ENCODE results near the gene GID4. TPM values are rescaled to one million over a fixed set of nuclear protein-coding genes. Genes with fewer than 3 reads are reported as not detected.
A peak's percentile ranks its signal among the peaks of the same experiment; 100 is the strongest.

The GID4 gene
- total RNA-seq: 10 to 100 TPM in 1 of 2 donors, 1 to 10 TPM in 1; 3.6 to 20.4 TPM

DNA sequence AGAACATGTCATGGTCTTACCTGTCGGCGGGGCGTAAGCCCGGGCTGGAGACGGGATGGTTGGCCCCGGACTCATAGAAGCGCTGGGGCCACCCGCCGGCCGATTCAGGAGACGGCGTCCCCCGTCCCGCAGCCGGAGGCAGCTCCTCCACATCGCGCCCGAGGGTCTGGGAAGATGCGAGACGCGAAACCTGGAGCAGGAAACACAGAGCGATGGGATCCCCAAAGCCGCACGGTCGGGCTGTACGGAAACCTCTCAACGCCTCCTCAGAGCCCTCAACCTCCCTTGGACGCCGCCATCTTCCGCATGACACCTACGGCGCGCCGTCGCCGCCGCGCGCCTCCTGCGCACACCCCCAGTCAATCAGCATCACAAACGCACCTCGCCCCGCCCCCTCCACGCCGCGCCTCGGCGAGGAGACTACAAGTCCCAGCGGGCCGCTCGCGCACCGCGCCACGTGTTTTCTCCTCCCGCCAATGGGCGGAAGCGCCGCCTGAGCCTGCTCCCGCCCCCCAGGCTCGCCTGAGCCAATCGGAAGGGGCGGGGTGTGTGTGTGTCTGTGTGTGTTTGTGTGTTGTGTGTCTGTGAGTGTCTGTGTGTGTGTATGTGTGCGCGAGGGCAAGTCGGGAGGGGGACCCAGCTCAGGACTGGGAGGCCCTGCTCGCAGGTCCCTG is at the start of gene GID4, which contains the start of gene ATPAF2:
Gene GID4, plus strand, starts transcription at position 548 of the 674 bp plus-strand sequence. Its CDS starts 57 bp downstream, at position 605.
Gene ATPAF2, minus strand, starts transcription at position 308 of the 674 bp plus-strand sequence. Its CDS starts 155 bp downstream, at position 153.
- TF ChIP-seq POLR2A (IDR thresholded peaks at IDR 0.05): peak in 2 of 3 donors; percentile 63 to 64
- TF ChIP-seq, protein P1, sequence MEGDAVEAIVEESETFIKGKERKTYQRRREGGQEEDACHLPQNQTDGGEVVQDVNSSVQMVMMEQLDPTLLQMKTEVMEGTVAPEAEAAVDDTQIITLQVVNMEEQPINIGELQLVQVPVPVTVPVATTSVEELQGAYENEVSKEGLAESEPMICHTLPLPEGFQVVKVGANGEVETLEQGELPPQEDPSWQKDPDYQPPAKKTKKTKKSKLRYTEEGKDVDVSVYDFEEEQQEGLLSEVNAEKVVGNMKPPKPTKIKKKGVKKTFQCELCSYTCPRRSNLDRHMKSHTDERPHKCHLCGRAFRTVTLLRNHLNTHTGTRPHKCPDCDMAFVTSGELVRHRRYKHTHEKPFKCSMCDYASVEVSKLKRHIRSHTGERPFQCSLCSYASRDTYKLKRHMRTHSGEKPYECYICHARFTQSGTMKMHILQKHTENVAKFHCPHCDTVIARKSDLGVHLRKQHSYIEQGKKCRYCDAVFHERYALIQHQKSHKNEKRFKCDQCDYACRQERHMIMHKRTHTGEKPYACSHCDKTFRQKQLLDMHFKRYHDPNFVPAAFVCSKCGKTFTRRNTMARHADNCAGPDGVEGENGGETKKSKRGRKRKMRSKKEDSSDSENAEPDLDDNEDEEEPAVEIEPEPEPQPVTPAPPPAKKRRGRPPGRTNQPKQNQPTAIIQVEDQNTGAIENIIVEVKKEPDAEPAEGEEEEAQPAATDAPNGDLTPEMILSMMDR (IDR thresholded peaks at IDR 0.05): peak in 1 of 7 experiments; percentile 3
- H3K4me3 ChIP-seq: peak within 1 kb of the TSS; percentile 94 to 97
- H3K36me3 ChIP-seq (replicated peaks in 1 of 2; ENCODE audit: insufficient read depth in 1 of 2, low read depth in 2 of 2): no peaks in the 10 kb centered on the region
- DNase-seq (peak; percentile 99 to 100 (median 99)), ATAC-seq (peak; percentile 98)
- intact Hi-C loops (cut with DNase I): no loop called here
- peaks cover 51% of the 10 kb centered on the region for H3K4me1 ChIP-seq
- peak within 1 kb of the TSS; percentile 47 to 78 (median 64) for H3K27ac ChIP-seq
- no peaks in the 10 kb centered on the region for H3K9me3 ChIP-seq
- 0% methylated on average over 64 of the region's 67 CpGs; no CpG with 5 or more reads in 1 of the 2 donors for WGBS, 2 donors
- H3K27me3 ChIP-seq: no peaks in the 10 kb centered on the region

DNA sequence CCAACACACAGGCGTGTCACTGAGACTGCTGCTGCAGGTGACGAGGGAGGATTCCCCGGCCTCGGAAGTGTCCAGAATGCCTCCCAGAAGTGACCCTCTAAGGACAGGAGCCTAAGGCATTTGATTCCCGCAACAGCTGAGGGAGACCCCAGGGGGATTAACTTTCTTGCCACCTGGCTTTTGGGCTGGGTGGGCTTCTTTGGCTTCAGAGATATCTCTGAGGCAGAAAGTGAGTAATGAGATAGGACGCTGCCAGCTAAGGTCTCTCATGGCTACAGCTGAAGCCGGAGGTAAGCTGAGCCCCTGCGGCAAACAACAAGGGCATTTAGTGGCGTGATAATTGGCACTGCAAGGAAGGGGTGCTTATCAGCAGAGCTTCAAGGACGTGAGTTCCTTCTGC is 49.6 kb upstream of the GID4 start:
- ATAC-seq: no peak
- TF ChIP-seq, protein P1 (IDR thresholded peaks at IDR 0.05): no peak
- TF ChIP-seq POLR2A (IDR thresholded peaks at IDR 0.05): no peak
- H3K27ac ChIP-seq: no peak overlapping the region
- H3K9me3 ChIP-seq: no peaks in the 10 kb centered on the region
- 80 to 83% methylated on average over 8 to 10 of the region's 10 CpGs for WGBS, 2 donors
- no peaks in the 10 kb centered on the region for H3K27me3 ChIP-seq
- H3K36me3 ChIP-seq (replicated peaks in 1 of 2; ENCODE audit: insufficient read depth in 1 of 2, low read depth in 2 of 2): no peaks in the 10 kb centered on the region
- DNase-seq: no peak
- H3K4me1 ChIP-seq: no peaks in the 10 kb centered on the region
- intact Hi-C loops (cut with DNase I): no loop called here
- H3K4me3 ChIP-seq: no peak overlapping the region

DNA sequence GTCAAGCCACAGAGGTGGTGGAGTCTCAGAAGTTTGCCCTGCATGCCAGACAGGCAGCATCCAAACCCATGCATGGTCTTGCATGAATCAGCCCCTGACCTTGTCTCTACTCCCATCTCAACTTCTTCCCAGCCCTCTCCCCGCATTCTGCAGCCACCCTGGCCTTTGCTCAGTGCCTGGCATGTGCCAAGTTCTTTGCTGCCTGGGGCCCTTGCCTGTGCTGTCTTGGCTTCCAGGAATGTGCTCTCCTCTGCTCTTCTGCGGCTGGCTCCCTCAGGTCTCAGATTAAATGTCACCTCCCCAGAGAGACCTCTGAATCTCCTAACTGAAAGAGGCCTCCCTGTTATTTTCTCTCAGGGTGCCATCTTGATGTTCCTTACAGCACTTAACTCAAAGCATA is 48.9 kb upstream of the GID4 start:
- Histone ChIP-seq H3K36me3 (replicated peaks in 1 of 2; ENCODE audit: insufficient read depth in 1 of 2, low read depth in 2 of 2) (no peaks in the 10 kb centered on the region), H3K4me3 (no peak overlapping the region), H3K27ac (no peak overlapping the region), H3K9me3 (no peaks in the 10 kb centered on the region), H3K27me3 (no peaks in the 10 kb centered on the region), H3K4me1 (no peaks in the 10 kb centered on the region)
- DNase-seq (no peak), ATAC-seq (no peak)
- intact Hi-C loops (cut with DNase I): no loop called here
- TF ChIP-seq, protein P1 (IDR thresholded peaks at IDR 0.05): no peak
- TF ChIP-seq POLR2A (IDR thresholded peaks at IDR 0.05): no peak
- 77 to 95% methylated on average over 2 of the region's 2 CpGs for WGBS, 2 donors

DNA sequence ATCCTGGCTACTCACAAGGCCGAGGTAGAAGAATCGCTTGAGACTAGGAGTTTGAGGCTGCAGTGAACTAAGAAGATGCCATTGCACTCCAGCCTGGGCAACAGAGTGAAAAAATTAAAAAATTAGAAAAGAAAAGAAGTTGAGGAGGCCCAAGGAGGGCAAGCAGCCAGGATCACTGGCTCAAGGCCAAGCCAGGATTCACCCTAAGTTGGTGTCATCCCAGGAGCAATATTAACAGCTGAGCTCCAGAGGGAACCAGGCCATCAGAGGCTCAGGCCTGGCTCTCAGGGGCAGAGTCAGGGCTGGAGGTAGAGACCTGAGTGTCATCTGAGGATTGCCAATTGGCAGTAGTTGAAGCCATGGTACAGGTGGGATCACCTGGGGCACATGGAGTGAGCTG is 45.8 kb upstream of the GID4 start:
- WGBS, 2 donors: 65 to 67% methylated on average over 2 of the region's 2 CpGs

More for the DNA sequence above, 45.8 kb upstream of the GID4 start:
- intact Hi-C loops (cut with DNase I): no loop called here
- no peaks in the 10 kb centered on the region for H3K4me1 ChIP-seq
- TF ChIP-seq, protein P1 (IDR thresholded peaks at IDR 0.05): no peak
- no peak for TF ChIP-seq POLR2A (IDR thresholded peaks at IDR 0.05)
- DNase-seq: no peak
- H3K27me3 ChIP-seq: no peaks in the 10 kb centered on the region
- no peaks in the 10 kb centered on the region for H3K9me3 ChIP-seq
- no peaks in the 10 kb centered on the region for H3K36me3 ChIP-seq (replicated peaks in 1 of 2; ENCODE audit: insufficient read depth in 1 of 2, low read depth in 2 of 2)
- H3K4me3 ChIP-seq: no peak overlapping the region
- no peak overlapping the region for H3K27ac ChIP-seq
- ATAC-seq: no peak

Measured in body of pancreas (tissue), 4 donors.